Mesenchymal stem cell (in vitro differentiated cells and primary cell): ENCODE results near the gene NEUROD6.
A peak's percentile ranks its signal among the peaks of the same experiment; 100 is the strongest.

Experiments used
- DNase-seq: peaks from one replicate; pipeline ENCODE4 v3.0.0-alpha.2; 2013
- H2AFZ ChIP-seq: one replicate; pipeline ENCODE4 v1.6.1; 2013; ENCODE audit warnings: low read depth, mild to moderate bottlenecking, control low read depth, inconsistent platforms, low read length, moderate library complexity
- H2AK5ac ChIP-seq: 2 replicates; pipeline ENCODE4 v1.6.1; 2013; ENCODE audit warnings: low read length, moderate library complexity, mild to moderate bottlenecking, inconsistent platforms; ENCODE audit not compliant: severe bottlenecking
- H2BK120ac ChIP-seq: one replicate; pipeline ENCODE4 v1.6.1; 2013; ENCODE audit warnings: low read depth, mild to moderate bottlenecking, inconsistent platforms, low read length, moderate library complexity
- H2BK12ac ChIP-seq, 2 experiments: one replicate each; pipeline ENCODE4 v1.6.1; 2013; ENCODE audit warnings: inconsistent platforms in 2 of 2, low read length in 2 of 2, mild to moderate bottlenecking in 2 of 2, moderate library complexity in 2 of 2, control low read depth in 1 of 2
- H2BK15ac ChIP-seq: one replicate; pipeline ENCODE4 v1.6.1; 2013; ENCODE audit warnings: mild to moderate bottlenecking, low read depth, inconsistent platforms; ENCODE audit not compliant: poor library complexity, severe bottlenecking
- H2BK5ac ChIP-seq: 2 replicates; pipeline ENCODE4 v1.6.1; 2013; ENCODE audit warnings: low read depth, mild to moderate bottlenecking, low read length, control low read depth, inconsistent platforms; ENCODE audit not compliant: poor library complexity, severe bottlenecking
- H3K14ac ChIP-seq, 2 experiments: one replicate each; pipeline ENCODE4 v1.6.1; 2013; ENCODE audit warnings: inconsistent platforms in 2 of 2, low read length in 2 of 2, control low read depth in 1 of 2, mild to moderate bottlenecking in 1 of 2, moderate library complexity in 1 of 2
- H3K18ac ChIP-seq, 2 experiments: one replicate each; pipeline ENCODE4 v1.6.1; 2013; ENCODE audit warnings: inconsistent platforms in 2 of 2, low read length in 2 of 2, control low read depth in 1 of 2, low read depth in 1 of 2, mild to moderate bottlenecking in 1 of 2
- H3K23ac ChIP-seq, 2 experiments: one replicate each; pipeline ENCODE4 v1.6.1; 2013; ENCODE audit warnings: inconsistent platforms in 2 of 2, low read length in 2 of 2, mild to moderate bottlenecking in 2 of 2, moderate library complexity in 2 of 2, control low read depth in 1 of 2
- H3K27ac ChIP-seq: 2 replicates; pipeline ENCODE4 v1.5.1; 2013; ENCODE audit warnings: mild to moderate bottlenecking, moderate library complexity, low read length, control low read depth, inconsistent platforms; ENCODE audit not compliant: poor library complexity, severe bottlenecking
- H3K27me3 ChIP-seq, 2 experiments: 2 replicates each; pipeline versions ENCODE4 v1.6.1 to v1.7.0; 2013; ENCODE audit warnings: low read length in 2 of 2, mild to moderate bottlenecking in 2 of 2, moderate library complexity in 2 of 2, control low read depth in 1 of 2, inconsistent platforms in 1 of 2; ENCODE audit not compliant: control insufficient read depth in 1 of 2, insufficient read depth in 1 of 2
- H3K36me3 ChIP-seq, 2 experiments: 2 replicates each; pipeline versions ENCODE4 v1.6.1 to v1.7.0; 2013; ENCODE audit warnings: low read length in 2 of 2, control low read depth in 1 of 2, inconsistent platforms in 1 of 2, low read depth in 1 of 2, mild to moderate bottlenecking in 1 of 2; ENCODE audit not compliant: insufficient read depth in 2 of 2, control insufficient read depth in 1 of 2
- H3K4ac ChIP-seq, 2 experiments: one replicate each; pipeline ENCODE4 v1.6.1; 2013; ENCODE audit warnings: inconsistent platforms in 2 of 2, low read length in 2 of 2, mild to moderate bottlenecking in 2 of 2, moderate library complexity in 2 of 2, control low read depth in 1 of 2, low read depth in 1 of 2
- H3K4me1 ChIP-seq: 2 replicates; pipeline ENCODE4 v1.6.1; 2013; ENCODE audit warnings: low read depth, low read length, control low read depth; ENCODE audit not compliant: control insufficient read depth, insufficient read depth
- H3K4me2 ChIP-seq: 2 replicates; pipeline ENCODE4 v1.6.1; 2013; ENCODE audit warnings: low read length, mild to moderate bottlenecking, inconsistent platforms; ENCODE audit not compliant: poor library complexity, severe bottlenecking
- H3K4me3 ChIP-seq, 2 experiments: 2 replicates each; pipeline versions ENCODE4 v1.5.1 to v1.7.0; 2013; ENCODE audit warnings: low read length in 2 of 2, mild to moderate bottlenecking in 2 of 2, control low read depth in 1 of 2, low read depth in 1 of 2; ENCODE audit not compliant: insufficient read depth in 1 of 2
- H3K79me1 ChIP-seq: replicated peaks from 2 replicates; pipeline ENCODE4 v1.6.1; 2013; ENCODE audit warnings: mild to moderate bottlenecking, control low read depth, low read length, inconsistent platforms; ENCODE audit not compliant: poor library complexity, severe bottlenecking
- H3K9ac ChIP-seq: 2 replicates; pipeline ENCODE4 v1.7.0; 2013; ENCODE audit warnings: mild to moderate bottlenecking, low read length, moderate library complexity
- H3K9me3 ChIP-seq: 2 replicates; pipeline ENCODE4 v1.7.0; 2013; ENCODE audit warnings: mild to moderate bottlenecking, low read length; ENCODE audit not compliant: control insufficient read depth
- H4K8ac ChIP-seq: one replicate; pipeline ENCODE4 v1.6.1; 2013; ENCODE audit warnings: inconsistent platforms, mild to moderate bottlenecking, low read length, moderate library complexity
- H4K91ac ChIP-seq: one replicate; pipeline ENCODE4 v1.6.1; 2013; ENCODE audit warnings: mild to moderate bottlenecking, low read length, inconsistent platforms
- WGBS: methylation state at CpG from one replicate; pipeline ENCODE4 v1.1.7; 2013; ENCODE audit warnings: mixed read lengths; 5-methylcytosine and 5-hydroxymethylcytosine counted together

The NEUROD6 gene

DNA sequence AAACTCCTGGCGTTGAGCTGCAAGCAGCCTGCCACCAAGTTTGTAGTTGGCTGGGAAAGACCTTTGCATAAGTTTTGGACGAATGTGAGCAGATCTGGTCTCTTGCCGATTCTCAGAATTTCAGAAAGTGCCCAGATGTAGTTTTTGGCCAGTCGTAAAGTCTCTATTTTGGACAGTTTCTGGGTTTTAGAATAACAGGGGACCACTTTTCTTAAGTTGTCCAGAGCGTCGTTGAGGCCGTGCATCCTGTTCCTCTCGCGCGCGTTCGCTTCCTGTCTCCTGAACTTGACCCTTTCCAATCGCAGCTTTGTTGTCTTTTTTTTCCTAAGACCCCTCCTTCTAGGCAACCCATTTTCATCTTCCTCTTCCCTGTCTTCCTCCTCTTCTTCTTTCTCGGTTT is 1.8 kb downstream of the NEUROD6 start:
- H3K18ac ChIP-seq: no peak overlapping the region
- no peak for DNase-seq
- no peak overlapping the region for H2AK5ac ChIP-seq
- no peaks in the 10 kb centered on the region for H3K9me3 ChIP-seq
- no peak overlapping the region for H3K27ac ChIP-seq
- no peak overlapping the region for H3K14ac ChIP-seq
- H2BK15ac ChIP-seq: no peak overlapping the region
- no peak overlapping the region for H3K9ac ChIP-seq
- no peak overlapping the region for H3K4me3 ChIP-seq
- H3K36me3 ChIP-seq: no peaks in the 10 kb centered on the region
- H2BK5ac ChIP-seq: no peak overlapping the region
- WGBS: 86% methylated on average over 13 of the region's 14 CpGs
- H3K4me2 ChIP-seq: no peak overlapping the region
- no peak overlapping the region for H3K23ac ChIP-seq
- no peak overlapping the region for H2BK120ac ChIP-seq
- H3K27me3 ChIP-seq: peaks cover 35 to 72% of the 10 kb centered on the region in 2 experiments
- no peak overlapping the region for H4K8ac ChIP-seq
- H2BK12ac ChIP-seq: no peak overlapping the region
- peak overlapping the region; percentile 49 for H2AFZ ChIP-seq
- H3K79me1 ChIP-seq: no peaks in the 10 kb centered on the region
- H4K91ac ChIP-seq: no peak overlapping the region
- H3K4ac ChIP-seq: no peak overlapping the region
- peaks cover 7% of the 10 kb centered on the region for H3K4me1 ChIP-seq

DNA sequence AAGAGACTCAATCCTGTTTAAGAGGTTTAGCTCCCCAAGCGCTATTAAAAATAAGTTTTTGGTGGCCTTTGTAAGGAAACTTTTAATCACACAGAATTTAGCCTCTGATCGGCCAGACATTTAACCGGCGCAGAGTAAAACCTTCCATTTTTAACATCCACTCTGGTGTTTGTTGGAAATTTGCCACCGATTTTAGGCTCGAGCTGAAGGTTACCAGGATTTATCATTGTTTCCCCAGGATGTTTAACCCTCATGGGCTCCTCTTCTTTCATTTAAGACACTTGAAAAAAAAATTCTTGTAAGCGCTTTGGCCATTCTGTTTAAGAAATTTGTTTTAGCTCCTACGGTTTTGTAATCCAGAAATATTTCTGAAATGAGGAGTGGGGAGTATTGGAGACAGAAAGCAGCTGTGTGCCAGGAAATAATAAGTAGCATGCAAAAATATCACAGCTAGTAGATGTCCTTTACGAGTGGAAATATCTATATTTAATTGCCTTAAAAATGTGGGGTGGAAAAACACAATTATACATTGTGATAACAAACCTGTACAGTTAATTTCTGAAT is 3.4 kb downstream of the NEUROD6 start:
- Histone ChIP-seq H2BK15ac (no peak overlapping the region), H4K8ac (no peak overlapping the region), H3K4me3 (no peak overlapping the region), H3K4ac (no peak overlapping the region), H3K9me3 (no peaks in the 10 kb centered on the region), H2BK12ac (no peak overlapping the region), H3K27ac (no peak overlapping the region), H4K91ac (no peak overlapping the region), H3K18ac (no peak overlapping the region), H3K36me3 (no peaks in the 10 kb centered on the region), H2AFZ (no peak overlapping the region), H3K27me3 (peaks cover 35 to 66% of the 10 kb centered on the region in 2 experiments), H3K4me1 (peaks cover 7% of the 10 kb centered on the region), H2BK5ac (no peak overlapping the region), H3K14ac (no peak overlapping the region), H3K23ac (no peak overlapping the region), H2BK120ac (no peak overlapping the region), H3K9ac (no peak overlapping the region), H3K79me1 (no peaks in the 10 kb centered on the region), H2AK5ac (no peak overlapping the region), H3K4me2 (no peak overlapping the region)
- WGBS: 87% methylated on average over 8 of the region's 9 CpGs
- no peak for DNase-seq

DNA sequence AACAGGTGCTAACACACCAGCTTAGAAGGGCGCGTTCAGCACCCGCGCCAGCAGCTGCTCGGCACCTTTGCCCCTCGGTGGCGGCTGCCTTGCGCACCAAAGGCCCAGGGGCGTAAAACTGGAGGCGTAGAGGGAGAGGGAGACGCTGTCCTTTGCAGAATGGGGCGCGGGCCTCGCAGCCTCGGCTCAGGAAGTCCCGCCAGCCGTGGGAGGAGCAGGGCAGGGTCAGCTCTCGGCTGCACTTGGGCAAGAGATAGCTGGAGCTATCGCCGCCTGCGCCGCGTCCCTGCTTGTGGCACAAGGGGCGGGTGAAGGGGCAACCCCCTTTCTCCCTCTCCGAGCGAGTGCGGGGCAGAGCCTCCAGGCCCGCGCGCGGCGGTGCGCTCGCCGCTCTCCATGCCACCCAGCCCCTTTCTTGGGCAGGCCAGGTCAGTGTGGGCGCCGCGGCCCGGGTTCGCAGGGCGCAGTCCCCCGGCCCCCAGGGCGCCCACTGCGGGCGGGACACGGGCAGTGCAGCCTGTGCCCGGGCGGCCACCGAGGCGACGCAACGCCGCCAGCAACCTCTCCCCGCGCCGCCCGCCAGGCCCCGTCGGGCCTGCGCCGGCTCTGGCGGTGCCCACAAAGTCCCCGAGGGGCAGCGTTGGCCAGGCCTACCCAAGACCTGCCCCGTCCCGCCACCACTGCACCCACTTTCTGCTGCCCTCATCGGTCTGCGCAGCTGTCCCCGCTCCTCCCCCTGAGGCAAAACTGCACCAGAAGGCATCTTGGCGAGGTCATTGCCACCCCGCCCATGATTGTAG is 4.1 kb downstream of the NEUROD6 start:
- Histone ChIP-seq H3K4me3 (peak overlapping the region in 1 of 2 experiments; percentile 18), H2BK12ac (no peak overlapping the region), H3K18ac (no peak overlapping the region), H3K14ac (no peak overlapping the region), H4K91ac (no peak overlapping the region), H2BK15ac (no peak overlapping the region), H3K9ac (no peak overlapping the region), H3K27ac (no peak overlapping the region), H3K4me2 (peak overlapping the region; percentile 7), H3K4me1 (peaks cover 7% of the 10 kb centered on the region), H3K79me1 (no peaks in the 10 kb centered on the region), H3K4ac (no peak overlapping the region), H3K23ac (no peak overlapping the region), H3K27me3 (peaks cover 35 to 65% of the 10 kb centered on the region in 2 experiments), H2AK5ac (no peak overlapping the region), H4K8ac (no peak overlapping the region), H3K36me3 (no peaks in the 10 kb centered on the region), H2AFZ (no peak overlapping the region), H2BK120ac (no peak overlapping the region), H2BK5ac (no peak overlapping the region), H3K9me3 (no peaks in the 10 kb centered on the region)
- WGBS: 14% methylated on average over 63 of the region's 71 CpGs
- DNase-seq: no peak

DNA sequence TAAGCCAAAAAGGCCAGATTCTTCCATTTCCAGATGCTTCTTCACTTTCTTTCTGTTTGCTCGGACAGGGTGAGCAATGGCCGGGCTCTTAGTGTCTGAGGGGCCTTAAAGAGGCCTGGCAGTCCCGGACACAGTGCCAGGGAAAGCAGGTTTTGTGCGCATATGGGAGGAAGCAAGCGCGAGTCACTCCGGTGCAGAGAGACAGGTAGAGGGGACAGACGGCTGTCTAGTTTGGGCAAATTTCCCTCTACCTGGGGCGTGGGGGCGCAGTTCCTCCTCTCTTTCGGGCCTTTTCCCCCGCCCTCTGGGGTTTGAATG is 4.7 kb downstream of the NEUROD6 start:
- 32% methylated on average over 12 of the region's 12 CpGs for WGBS

More for the DNA sequence above, 4.7 kb downstream of the NEUROD6 start:
- H3K4me3 ChIP-seq: peak overlapping the region in 1 of 2 experiments; percentile 18
- H3K4ac ChIP-seq: no peak overlapping the region
- DNase-seq: no peak
- peak overlapping the region; percentile 7 for H3K4me2 ChIP-seq
- H2AFZ ChIP-seq: no peak overlapping the region
- H3K14ac ChIP-seq: no peak overlapping the region
- H3K79me1 ChIP-seq: no peaks in the 10 kb centered on the region
- H3K4me1 ChIP-seq: peaks cover 7% of the 10 kb centered on the region
- H2BK120ac ChIP-seq: no peak overlapping the region
- H3K27ac ChIP-seq: no peak overlapping the region
- no peak overlapping the region for H2BK12ac ChIP-seq
- peaks cover 35 to 60% of the 10 kb centered on the region in 2 experiments for H3K27me3 ChIP-seq
- H3K9me3 ChIP-seq: no peaks in the 10 kb centered on the region
- H2BK15ac ChIP-seq: no peak overlapping the region
- H3K23ac ChIP-seq: no peak overlapping the region
- H4K91ac ChIP-seq: no peak overlapping the region
- H2AK5ac ChIP-seq: no peak overlapping the region
- H3K36me3 ChIP-seq: no peaks in the 10 kb centered on the region
- H3K18ac ChIP-seq: no peak overlapping the region
- H4K8ac ChIP-seq: no peak overlapping the region
- no peak overlapping the region for H2BK5ac ChIP-seq
- no peak overlapping the region for H3K9ac ChIP-seq
